NCI-H345 treated with DMSO at 0.1 percent for 48 hours (cell line): ENCODE measurements around the gene BEX3.
A peak's percentile ranks its signal among the peaks of the same experiment; 100 is the strongest.
"Not testable (repeated sequence)": the region's sequence is repeated elsewhere in the genome, so short reads cannot be mapped to it uniquely, and the experiment has no call there.

Source experiments
- DNase-seq: peaks from one replicate; lab custom pipeline; 2025; ENCODE audit not compliant: unreplicated experiment; lab: John Stamatoyannopoulos, UW

BEX3 gene

GRCh38 chrX:103376118-103376978 is at the start of gene BEX3:
Gene BEX3 (plus strand): TSS chrX:103376538. CDS start chrX:103377522, 984 bp downstream.
- DNase-seq, result peak; percentile 19

DNA sequence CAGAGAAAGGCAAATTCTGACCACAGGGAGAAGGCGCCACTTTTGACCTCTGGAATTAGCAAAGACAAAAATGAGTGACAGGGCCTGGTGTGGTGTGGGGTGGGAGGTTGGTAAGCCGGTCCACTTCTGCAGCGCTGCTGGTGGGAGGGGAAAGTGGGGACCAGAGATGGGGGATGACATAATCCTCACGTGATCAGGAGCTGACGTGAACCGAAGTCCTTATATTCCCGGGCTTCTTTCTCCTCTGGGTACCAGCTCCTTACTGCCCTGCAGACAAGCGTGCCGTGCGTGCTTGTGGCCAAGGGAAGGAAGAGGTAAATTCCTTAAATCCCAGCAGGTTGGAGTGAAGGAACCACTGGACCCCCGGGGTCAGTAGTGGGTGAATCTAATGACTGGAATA is 46.3 kb upstream of the BEX3 start, which contains the start of gene TCEAL7:
TCEAL7 (plus strand) TSS at position 249 of the 400 bp plus-strand sequence. CDS start 1,165 bp downstream, outside the sequence.
- DNase-seq, result no peak

DNA sequence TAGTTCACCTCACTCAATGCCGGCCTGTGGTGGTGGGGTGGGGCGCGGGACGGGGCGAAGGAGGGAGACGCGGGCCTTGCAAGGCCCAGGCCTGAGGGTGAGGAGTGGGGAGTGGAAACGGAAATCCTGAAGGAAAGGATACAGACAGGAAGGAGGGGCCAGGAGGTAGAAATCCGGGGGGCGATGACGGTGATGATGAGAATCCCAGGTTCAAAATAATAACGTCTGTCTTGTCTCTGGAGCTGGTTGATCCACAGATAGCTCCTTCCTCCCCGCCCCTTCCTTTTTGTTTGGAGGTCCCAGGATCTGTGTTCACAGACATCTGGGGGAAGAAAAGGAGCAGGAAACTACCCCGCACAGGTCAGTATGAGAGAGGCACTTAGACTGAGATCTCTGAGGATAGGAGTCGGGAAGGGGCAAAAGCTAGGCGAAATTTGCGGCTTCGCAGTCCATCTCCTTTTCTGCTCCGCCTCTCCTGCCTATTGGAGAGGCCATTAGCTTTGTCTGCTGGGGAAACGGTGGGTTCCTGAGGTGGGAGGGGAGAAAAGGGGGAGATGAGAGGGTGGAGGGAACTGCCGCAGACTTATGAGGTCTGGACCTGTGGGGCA is 45.6 kb upstream of the BEX3 start:
- DNase-seq, result no peak

DNA sequence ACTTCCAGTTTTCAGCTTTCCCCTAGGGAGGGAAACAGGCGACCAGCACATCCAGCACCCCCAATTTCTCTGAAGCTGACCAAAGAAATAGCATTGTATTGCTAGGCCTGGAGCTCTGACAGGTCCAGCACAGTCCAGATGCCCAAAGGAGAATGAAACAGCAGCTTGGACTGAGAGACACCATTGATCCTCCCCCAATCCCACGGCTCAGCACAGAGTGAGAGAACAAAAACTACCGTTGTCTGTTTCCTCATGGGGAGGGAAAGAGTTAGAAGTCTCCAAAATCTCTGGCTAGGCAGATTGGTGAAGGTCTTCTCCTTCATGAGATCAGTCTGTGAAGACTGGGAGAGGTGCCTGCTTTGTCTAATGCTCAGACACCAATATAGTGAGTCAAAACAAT is 37.7 kb upstream of the BEX3 start:
- no peak for DNase-seq

- peak; percentile 6 for DNase-seq
Observed at GRCh38 chrX:103343105-103343504, 33.2 kb upstream of the BEX3 start.

DNA sequence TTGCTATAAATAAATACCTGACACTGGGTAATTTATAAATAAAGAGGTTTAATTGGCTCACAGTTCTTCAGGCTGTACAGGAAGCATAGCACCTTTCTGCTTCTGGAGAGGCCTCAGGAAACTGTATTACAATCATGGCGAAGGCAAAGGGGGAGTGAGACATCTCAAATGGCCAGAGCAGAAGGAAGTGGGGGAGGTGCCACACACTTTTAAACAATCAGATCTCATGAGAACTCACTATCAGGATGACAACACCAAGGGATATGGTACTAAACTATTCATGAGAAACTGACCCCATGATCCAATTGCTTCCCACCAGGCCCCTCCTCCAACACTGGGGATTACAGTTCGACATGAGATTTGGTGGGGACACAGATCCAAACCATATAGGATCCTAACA is 31.7 kb upstream of the BEX3 start:
- DNase-seq, result no peak

- no peak for DNase-seq
Observed at GRCh38 chrX:103347682-103348397, 28.5 kb upstream of the BEX3 start.

GRCh38 chrX:103356130-103356798 is 20.1 kb upstream of the BEX3 start, which contains the start of gene TCEAL9:
Gene TCEAL9 (plus strand): TSS chrX:103356506. CDS start chrX:103357685, 1,179 bp downstream.
- DNase-seq, result peak; percentile 57

- peak; percentile 16 for DNase-seq
Observed at GRCh38 chrX:103356858-103357257, 19.5 kb upstream of the BEX3 start.

DNA sequence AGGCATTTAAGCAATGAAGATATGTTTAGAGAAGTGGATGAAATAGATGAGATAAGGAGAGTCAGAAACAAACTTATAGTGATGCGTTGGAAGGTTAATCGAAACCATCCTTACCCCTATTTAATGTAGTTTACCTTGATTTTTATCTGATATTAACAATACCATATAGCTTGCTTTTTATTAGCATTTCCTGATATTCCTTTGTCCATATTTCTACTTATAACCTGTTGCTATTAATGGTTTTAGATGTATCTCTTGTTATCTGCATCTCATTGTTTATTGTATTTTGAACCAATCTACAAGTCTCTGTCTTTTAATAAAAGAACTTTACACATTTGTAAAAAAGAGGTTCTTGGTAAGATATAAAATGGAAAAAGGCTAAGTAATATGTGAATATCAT is 18.5 kb upstream of the BEX3 start:
- no peak for DNase-seq

- DNase-seq, result not testable (repeated sequence)
Observed at GRCh38 chrX:103359605-103360004, 16.7 kb upstream of the BEX3 start.

DNA sequence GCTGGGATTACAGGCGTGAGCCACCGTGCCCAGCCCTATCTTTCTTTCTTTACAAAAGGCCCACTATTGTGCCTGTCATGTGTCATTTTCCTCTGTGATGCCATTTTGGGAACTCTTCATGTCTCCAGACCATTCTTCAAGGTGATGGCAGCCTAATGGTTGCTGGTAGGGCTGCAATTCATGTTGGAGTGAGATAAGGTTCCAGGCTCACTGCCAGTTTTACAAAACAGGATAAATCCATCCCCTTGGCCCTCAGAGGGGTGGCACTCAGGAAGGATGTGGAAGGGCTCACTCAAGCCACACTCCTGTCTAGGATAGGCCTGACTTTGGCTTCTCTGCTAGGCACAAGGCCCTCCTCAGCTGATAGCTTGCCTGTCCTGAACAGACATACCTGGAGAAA is 16.2 kb upstream of the BEX3 start:
- DNase-seq, result no peak

- no peak for DNase-seq
Observed at GRCh38 chrX:103360916-103361315, 15.4 kb upstream of the BEX3 start.

GRCh38 chrX:103361798-103362197 is 14.5 kb upstream of the BEX3 start:
- no peak for DNase-seq

DNA sequence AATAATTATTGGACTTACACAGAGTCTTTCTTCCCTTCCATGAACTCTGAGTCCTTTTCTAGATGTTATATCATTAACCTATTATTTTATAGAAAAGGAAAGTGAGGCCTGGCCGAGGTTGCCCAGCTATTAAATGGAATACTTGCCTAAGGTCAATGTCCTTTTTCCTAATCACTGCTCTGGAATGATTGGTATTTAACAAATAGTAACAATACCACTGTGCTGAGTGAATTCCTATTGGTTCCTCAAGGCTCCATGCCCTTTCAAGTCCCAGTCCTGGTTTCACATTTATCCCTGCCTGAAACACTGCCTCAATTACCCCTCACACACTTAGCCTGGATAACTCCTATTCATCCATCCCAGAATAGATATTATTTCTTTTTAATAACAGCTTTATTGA is 13.9 kb upstream of the BEX3 start:
- no peak for DNase-seq

GRCh38 chrX:103363046-103363445 is 13.3 kb upstream of the BEX3 start:
- DNase-seq, result no peak

DNA sequence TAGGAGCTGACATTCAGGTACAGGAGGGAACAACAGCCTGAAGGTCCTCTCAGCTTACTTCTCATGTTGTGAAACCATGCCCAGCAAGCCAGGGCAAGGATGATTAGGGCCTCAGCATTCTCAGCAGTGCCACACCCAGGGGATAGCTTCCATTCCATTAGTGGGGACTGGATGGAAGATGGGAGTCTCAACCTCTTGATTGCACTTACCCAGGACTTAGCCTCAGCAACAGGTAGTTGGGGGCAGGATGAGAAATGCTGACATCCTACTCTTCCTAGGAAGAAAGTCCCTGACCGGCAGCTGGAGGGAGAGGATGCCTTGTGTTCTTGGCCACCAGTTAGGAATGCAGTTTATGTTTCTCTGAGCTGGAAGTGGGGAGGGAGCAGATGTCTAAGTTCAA is 8.8 kb upstream of the BEX3 start:
- DNase-seq, result no peak

DNA sequence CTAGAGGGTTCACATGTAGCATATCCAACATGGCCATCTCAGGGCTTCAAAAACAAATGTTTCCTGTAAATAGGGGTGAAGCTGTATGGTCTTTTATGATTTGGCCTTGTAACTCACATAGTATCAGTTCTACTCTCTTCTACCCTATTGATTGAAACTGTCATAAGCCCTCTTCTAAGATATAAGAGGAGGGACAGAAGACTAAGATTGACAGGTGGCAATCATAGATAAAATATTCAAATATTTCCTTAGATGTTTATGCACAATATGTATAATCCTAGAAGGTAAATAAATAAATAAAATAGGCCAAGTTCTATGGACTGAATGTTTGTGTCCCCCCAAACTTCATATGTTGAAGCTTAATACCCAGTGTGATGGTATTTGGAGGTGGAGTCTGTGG is 6.9 kb upstream of the BEX3 start:
- no peak for DNase-seq

- DNase-seq, result no peak
Observed at GRCh38 chrX:103372886-103373285, 3.5 kb upstream of the BEX3 start.

- no peak for DNase-seq
Observed at GRCh38 chrX:103373581-103373980, 2.8 kb upstream of the BEX3 start.

DNA sequence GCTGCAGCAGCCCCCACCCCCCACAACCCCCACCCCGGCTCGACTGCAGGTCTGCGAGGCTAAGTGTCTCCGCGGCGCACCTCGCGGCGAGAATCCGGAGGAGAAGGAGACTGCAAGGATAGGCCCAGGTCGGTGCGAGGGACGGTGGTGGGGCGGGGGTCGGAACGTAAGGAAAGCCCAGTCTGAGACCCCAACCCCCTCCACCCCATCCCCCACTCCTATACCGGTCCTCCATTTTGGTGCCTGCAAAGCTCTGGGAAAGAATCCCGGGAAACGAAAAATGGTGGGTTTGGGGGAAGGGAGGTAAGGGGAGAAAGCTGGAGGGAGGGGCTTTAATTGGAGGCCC is 614 bp downstream of the BEX3 start:
- no peak for DNase-seq
